H1 (cell line): Measurements from ENCODE around the gene UBXN1. TPM values are rescaled to one million over a fixed set of nuclear protein-coding genes. Genes with fewer than 3 reads are reported as not detected.
A peak's percentile ranks its signal among the peaks of the same experiment; 100 is the strongest.

ENCODE experiments used
- BCL11A ChIP-seq, 2 experiments: IDR thresholded peaks; one replicate each; pipeline ENCODE4 v1.6.1; 2011; ENCODE audit warnings: low read depth in 2 of 2, low read length in 2 of 2, mild to moderate bottlenecking in 2 of 2
- EP300 ChIP-seq, 2 experiments: IDR thresholded peaks; 1 replicate in 1 of 2; 2 replicates in 1 of 2; pipeline ENCODE4 v1.6.1; 2011 to 2012; ENCODE audit warnings: low read depth in 2 of 2, low read length in 2 of 2, mild to moderate bottlenecking in 2 of 2, borderline replicate concordance in 1 of 2, inconsistent platforms in 1 of 2, moderate library complexity in 1 of 2
- POLR2A ChIP-seq, 2 experiments: IDR thresholded peaks; 1 replicate in 1 of 2; 2 replicates in 1 of 2; pipeline ENCODE4 v1.6.1; 2011; ENCODE audit warnings: low read depth in 2 of 2, low read length in 2 of 2, mild to moderate bottlenecking in 2 of 2; ENCODE audit errors: control extremely low read depth in 1 of 2
- SIRT6 ChIP-seq: IDR thresholded peaks from one replicate; pipeline ENCODE4 v1.7.1; 2012; ENCODE audit warnings: low read length, inconsistent platforms
- SIX5 ChIP-seq: IDR thresholded peaks from 2 replicates; pipeline ENCODE4 v1.6.1; 2011; ENCODE audit warnings: mild to moderate bottlenecking, low read depth, low read length
- polyA plus RNA-seq, 7 experiments: library from polyadenylated mRNA; depleted of rRNA in 3 of 7; stranded (reverse) in 5 of 7; unstranded in 2 of 7; fragments of >200 nt in 5 of 7; fragments of 200-250 nt in 2 of 7; gene quantifications; 1 replicate in 5 of 7; 2 replicates in 1 of 7; 4 replicates in 1 of 7; pipeline versions ENCODE4 v1.2.1 to v1.2.3, GENCODE V29; 2011 to 2013; ENCODE audit warnings: missing spikeins in 2 of 7, mixed read lengths in 2 of 7
- total RNA-seq: library from RNA; stranded (reverse); fragmentation: NEBNext Ultra II Directional; extraction: Animal tissue kit (Norgen Biotek cat#: 25700); gene quantifications from 2 replicates; pipeline ENCODE4 v1.2.1, GENCODE V29; 2021
- TF ChIP-seq, protein P1 (sequence below): fragments of 300-600 bp; sonication (generic); IDR thresholded peaks from 2 replicates; pipeline ENCODE4 v1.7.1; 2012; ENCODE audit warnings: low read length, moderate library complexity, mild to moderate bottlenecking, inconsistent platforms; ENCODE audit not compliant: insufficient replicate concordance
- TF ChIP-seq, protein P2 (sequence below), 3 experiments: IDR thresholded peaks; 1 replicate in 2 of 3; 2 replicates in 1 of 3; pipeline versions ENCODE4 v1.5.1 to v1.6.1; 2011; ENCODE audit warnings: low read length in 3 of 3, mild to moderate bottlenecking in 3 of 3, inconsistent platforms in 2 of 3, low read depth in 1 of 3, moderate library complexity in 1 of 3; ENCODE audit not compliant: insufficient read depth in 1 of 3; ENCODE audit errors: control extremely low read depth in 1 of 3

Gene UBXN1
- total and polyA plus RNA-seq, 2 of the 8 experiments (the other 6 are each of a cell fraction or from before 2014, with no cell fraction given): 78.6 to 114 TPM

DNA sequence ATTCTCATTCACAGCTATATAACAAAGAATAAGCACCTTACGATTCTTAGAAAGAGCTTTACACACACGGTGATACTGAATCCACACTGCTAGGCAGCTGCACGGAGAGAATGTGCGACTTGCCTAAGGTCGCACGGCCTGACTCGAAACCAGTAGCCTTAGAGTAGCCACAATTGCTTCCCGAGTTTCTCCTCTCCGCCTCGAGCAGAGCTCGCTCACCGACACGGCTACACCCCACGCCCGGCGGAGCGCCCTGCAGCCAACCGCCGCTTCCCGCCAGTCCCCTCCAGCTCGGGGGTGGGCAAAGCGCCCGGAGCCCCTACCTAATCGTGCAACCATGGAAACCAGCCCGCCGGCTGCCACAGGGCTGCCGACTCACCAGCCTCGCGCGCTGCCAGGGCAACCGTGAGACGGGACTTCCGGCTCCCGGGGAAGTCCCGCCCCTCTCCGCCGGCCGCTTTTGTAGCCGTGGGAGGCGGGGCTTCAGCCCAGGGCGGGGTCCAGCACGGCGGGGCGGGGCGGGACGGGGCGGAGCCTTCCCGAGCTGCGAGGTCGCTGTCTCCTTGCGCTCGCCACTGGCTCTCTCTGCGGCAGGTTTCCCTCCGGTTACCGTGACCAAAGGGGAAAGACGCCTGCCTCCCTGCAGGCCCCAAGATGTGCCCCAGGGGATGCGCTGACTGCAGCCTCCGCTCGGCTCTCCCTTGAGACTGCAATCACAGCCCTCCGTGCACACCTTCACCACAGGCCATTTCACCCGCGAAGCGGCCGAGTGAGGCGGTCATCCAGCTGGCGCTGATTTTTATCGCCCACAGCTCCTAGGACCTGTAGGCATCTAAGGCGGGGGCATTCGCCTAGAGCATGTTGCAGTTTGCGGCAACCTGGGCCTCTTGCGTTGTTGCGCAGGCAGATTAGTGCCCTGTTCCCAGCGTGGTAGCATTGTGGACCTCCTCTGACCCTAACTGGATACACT, 27.3 kb upstream of the UBXN1 start (continued):
- TF ChIP-seq, protein P1, sequence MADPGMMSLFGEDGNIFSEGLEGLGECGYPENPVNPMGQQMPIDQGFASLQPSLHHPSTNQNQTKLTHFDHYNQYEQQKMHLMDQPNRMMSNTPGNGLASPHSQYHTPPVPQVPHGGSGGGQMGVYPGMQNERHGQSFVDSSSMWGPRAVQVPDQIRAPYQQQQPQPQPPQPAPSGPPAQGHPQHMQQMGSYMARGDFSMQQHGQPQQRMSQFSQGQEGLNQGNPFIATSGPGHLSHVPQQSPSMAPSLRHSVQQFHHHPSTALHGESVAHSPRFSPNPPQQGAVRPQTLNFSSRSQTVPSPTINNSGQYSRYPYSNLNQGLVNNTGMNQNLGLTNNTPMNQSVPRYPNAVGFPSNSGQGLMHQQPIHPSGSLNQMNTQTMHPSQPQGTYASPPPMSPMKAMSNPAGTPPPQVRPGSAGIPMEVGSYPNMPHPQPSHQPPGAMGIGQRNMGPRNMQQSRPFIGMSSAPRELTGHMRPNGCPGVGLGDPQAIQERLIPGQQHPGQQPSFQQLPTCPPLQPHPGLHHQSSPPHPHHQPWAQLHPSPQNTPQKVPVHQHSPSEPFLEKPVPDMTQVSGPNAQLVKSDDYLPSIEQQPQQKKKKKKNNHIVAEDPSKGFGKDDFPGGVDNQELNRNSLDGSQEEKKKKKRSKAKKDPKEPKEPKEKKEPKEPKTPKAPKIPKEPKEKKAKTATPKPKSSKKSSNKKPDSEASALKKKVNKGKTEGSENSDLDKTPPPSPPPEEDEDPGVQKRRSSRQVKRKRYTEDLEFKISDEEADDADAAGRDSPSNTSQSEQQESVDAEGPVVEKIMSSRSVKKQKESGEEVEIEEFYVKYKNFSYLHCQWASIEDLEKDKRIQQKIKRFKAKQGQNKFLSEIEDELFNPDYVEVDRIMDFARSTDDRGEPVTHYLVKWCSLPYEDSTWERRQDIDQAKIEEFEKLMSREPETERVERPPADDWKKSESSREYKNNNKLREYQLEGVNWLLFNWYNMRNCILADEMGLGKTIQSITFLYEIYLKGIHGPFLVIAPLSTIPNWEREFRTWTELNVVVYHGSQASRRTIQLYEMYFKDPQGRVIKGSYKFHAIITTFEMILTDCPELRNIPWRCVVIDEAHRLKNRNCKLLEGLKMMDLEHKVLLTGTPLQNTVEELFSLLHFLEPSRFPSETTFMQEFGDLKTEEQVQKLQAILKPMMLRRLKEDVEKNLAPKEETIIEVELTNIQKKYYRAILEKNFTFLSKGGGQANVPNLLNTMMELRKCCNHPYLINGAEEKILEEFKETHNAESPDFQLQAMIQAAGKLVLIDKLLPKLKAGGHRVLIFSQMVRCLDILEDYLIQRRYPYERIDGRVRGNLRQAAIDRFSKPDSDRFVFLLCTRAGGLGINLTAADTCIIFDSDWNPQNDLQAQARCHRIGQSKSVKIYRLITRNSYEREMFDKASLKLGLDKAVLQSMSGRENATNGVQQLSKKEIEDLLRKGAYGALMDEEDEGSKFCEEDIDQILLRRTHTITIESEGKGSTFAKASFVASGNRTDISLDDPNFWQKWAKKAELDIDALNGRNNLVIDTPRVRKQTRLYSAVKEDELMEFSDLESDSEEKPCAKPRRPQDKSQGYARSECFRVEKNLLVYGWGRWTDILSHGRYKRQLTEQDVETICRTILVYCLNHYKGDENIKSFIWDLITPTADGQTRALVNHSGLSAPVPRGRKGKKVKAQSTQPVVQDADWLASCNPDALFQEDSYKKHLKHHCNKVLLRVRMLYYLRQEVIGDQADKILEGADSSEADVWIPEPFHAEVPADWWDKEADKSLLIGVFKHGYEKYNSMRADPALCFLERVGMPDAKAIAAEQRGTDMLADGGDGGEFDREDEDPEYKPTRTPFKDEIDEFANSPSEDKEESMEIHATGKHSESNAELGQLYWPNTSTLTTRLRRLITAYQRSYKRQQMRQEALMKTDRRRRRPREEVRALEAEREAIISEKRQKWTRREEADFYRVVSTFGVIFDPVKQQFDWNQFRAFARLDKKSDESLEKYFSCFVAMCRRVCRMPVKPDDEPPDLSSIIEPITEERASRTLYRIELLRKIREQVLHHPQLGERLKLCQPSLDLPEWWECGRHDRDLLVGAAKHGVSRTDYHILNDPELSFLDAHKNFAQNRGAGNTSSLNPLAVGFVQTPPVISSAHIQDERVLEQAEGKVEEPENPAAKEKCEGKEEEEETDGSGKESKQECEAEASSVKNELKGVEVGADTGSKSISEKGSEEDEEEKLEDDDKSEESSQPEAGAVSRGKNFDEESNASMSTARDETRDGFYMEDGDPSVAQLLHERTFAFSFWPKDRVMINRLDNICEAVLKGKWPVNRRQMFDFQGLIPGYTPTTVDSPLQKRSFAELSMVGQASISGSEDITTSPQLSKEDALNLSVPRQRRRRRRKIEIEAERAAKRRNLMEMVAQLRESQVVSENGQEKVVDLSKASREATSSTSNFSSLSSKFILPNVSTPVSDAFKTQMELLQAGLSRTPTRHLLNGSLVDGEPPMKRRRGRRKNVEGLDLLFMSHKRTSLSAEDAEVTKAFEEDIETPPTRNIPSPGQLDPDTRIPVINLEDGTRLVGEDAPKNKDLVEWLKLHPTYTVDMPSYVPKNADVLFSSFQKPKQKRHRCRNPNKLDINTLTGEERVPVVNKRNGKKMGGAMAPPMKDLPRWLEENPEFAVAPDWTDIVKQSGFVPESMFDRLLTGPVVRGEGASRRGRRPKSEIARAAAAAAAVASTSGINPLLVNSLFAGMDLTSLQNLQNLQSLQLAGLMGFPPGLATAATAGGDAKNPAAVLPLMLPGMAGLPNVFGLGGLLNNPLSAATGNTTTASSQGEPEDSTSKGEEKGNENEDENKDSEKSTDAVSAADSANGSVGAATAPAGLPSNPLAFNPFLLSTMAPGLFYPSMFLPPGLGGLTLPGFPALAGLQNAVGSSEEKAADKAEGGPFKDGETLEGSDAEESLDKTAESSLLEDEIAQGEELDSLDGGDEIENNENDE: no peak
- TF ChIP-seq BCL11A (IDR thresholded peaks at IDR 0.05; ENCODE audit: low read depth in 2 of 2, low read length in 2 of 2) (no peak), SIX5 (no peak), EP300 (IDR thresholded peaks at IDR 0.05; ENCODE audit: borderline replicate concordance in 1 of 2, low read depth in 2 of 2, low read length in 2 of 2) (no peak), POLR2A (IDR thresholded peaks at IDR 0.05; ENCODE audit: control extremely low read depth in 1 of 2, low read depth in 2 of 2, low read length in 2 of 2) (peak in 1 of 2 experiments; percentile 62; a peak in 2 of 3 replicates), SIRT6 (no peak)
- TF ChIP-seq, protein P2, sequence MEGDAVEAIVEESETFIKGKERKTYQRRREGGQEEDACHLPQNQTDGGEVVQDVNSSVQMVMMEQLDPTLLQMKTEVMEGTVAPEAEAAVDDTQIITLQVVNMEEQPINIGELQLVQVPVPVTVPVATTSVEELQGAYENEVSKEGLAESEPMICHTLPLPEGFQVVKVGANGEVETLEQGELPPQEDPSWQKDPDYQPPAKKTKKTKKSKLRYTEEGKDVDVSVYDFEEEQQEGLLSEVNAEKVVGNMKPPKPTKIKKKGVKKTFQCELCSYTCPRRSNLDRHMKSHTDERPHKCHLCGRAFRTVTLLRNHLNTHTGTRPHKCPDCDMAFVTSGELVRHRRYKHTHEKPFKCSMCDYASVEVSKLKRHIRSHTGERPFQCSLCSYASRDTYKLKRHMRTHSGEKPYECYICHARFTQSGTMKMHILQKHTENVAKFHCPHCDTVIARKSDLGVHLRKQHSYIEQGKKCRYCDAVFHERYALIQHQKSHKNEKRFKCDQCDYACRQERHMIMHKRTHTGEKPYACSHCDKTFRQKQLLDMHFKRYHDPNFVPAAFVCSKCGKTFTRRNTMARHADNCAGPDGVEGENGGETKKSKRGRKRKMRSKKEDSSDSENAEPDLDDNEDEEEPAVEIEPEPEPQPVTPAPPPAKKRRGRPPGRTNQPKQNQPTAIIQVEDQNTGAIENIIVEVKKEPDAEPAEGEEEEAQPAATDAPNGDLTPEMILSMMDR (IDR thresholded peaks at IDR 0.05; ENCODE audit: control extremely low read depth in 1 of 3, insufficient read depth in 1 of 3, low read depth in 1 of 3, low read length in 3 of 3): no peak
